ENCODE results near the gene HNRNPLL.

The HNRNPLL gene

DNA sequence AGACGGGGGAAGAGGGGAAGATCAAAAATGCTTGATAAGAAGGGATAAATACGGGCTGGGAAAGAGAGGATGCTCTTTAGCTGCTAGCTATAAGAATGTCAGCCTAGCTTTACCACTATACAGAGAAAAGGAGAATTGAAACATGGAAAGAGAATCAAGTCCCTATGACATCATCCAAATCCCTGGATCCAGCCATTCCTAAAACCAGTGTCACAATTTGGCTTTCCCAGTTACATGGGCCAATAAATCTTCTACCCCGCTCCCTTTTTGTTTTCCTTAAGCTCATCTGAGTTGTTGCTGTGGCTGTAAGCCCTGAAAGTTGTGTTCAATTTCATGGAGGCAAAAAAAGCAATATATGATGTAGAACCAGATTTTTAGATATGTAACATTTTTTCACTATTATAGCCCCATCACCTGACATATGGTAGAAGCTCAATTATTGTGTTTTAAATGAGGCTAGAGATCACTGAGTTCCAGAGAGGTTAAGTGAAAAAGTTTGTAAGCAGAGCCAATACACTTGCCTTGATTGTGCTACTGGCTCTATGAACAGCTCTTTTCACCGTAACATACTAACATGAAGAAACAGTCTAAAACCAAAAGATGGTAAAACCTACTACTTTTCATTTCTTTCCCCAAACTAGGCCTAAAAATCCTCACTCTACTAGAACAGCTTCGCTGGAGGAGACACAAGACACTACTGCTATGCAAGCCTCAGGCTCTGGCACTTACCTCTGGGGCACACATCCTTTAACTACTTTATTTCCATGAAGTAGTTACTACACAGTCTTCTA is 4.3 kb downstream of the HNRNPLL start:
- CTCF ChIA-PET = interaction anchor here (0.5 to 2.5 kb wide), 8 partner anchors 8 to 440 kb away, joined by 3 to 30 read pairs (median 4); no protein-coding TSS in a partner anchor
- peaks cover 25% of the 10 kb centered on the region; the same call in 1 of the 2 replicates for H3K4me1 ChIP-seq (ENCODE audit: control insufficient read depth, insufficient read depth, low read length)
- no peak overlapping the region for H3K4me3 ChIP-seq (ENCODE audit: low read depth, low read length)
- no peaks in the 10 kb centered on the region for H3K9me3 ChIP-seq (ENCODE audit: control insufficient read depth, insufficient read depth, low read depth, low read length)
- POLR2A ChIA-PET = interaction anchor here (0.7 to 2.2 kb wide), 3 partner anchors 67 to 153 kb away, joined by 3 to 22 read pairs (median 3); partner anchors contain the start of genes GALM and SRSF7
- H3K36me3 ChIP-seq (ENCODE audit: control insufficient read depth in 2 of 2, insufficient read depth in 1 of 2, low read length in 2 of 2) = no peaks in the 10 kb centered on the region; a peak in 1 of 3 replicates
- H3K27ac ChIP-seq (ENCODE audit: extremely low read depth, low read depth, low read length) = 0 out of 2 replicates have a peak overlapping the region, but pooled peaks have one; percentile 4
- TF ChIP-seq GLIS1 (tag by site-specific recombination; IDR thresholded peaks at IDR 0.05) = no peak
- TF ChIP-seq ZNF664 (tag by site-specific recombination; IDR thresholded peaks at IDR 0.05) = 0 out of 2 replicates have a peak, but pooled peaks have one; percentile 47
- no peak for TF ChIP-seq GLI2 (tag by site-specific recombination; IDR thresholded peaks at IDR 0.05; ENCODE audit: borderline replicate concordance, low read depth)
- TF ChIP-seq, protein P1, sequence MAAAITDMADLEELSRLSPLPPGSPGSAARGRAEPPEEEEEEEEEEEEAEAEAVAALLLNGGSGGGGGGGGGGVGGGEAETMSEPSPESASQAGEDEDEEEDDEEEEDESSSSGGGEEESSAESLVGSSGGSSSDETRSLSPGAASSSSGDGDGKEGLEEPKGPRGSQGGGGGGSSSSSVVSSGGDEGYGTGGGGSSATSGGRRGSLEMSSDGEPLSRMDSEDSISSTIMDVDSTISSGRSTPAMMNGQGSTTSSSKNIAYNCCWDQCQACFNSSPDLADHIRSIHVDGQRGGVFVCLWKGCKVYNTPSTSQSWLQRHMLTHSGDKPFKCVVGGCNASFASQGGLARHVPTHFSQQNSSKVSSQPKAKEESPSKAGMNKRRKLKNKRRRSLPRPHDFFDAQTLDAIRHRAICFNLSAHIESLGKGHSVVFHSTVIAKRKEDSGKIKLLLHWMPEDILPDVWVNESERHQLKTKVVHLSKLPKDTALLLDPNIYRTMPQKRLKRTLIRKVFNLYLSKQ (tag by site-specific recombination; IDR thresholded peaks at IDR 0.05; ENCODE audit: borderline replicate concordance) = no peak
- TF ChIP-seq ZNF121 (tag by site-specific recombination; IDR thresholded peaks at IDR 0.05) = no peak
- TF ChIP-seq, protein P2, sequence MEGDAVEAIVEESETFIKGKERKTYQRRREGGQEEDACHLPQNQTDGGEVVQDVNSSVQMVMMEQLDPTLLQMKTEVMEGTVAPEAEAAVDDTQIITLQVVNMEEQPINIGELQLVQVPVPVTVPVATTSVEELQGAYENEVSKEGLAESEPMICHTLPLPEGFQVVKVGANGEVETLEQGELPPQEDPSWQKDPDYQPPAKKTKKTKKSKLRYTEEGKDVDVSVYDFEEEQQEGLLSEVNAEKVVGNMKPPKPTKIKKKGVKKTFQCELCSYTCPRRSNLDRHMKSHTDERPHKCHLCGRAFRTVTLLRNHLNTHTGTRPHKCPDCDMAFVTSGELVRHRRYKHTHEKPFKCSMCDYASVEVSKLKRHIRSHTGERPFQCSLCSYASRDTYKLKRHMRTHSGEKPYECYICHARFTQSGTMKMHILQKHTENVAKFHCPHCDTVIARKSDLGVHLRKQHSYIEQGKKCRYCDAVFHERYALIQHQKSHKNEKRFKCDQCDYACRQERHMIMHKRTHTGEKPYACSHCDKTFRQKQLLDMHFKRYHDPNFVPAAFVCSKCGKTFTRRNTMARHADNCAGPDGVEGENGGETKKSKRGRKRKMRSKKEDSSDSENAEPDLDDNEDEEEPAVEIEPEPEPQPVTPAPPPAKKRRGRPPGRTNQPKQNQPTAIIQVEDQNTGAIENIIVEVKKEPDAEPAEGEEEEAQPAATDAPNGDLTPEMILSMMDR (tag by site-specific recombination; IDR thresholded peaks at IDR 0.05) = no peak
- TF ChIP-seq ZBTB21 (tag by site-specific recombination; IDR thresholded peaks at IDR 0.05) = peak; percentile 41; the same call in 1 of the 2 replicates
- 0 out of 2 replicates have a peak, but pooled peaks have one; percentile 32 for TF ChIP-seq ZNF660 (tag by site-specific recombination; IDR thresholded peaks at IDR 0.05)
- TF ChIP-seq, protein P3, sequence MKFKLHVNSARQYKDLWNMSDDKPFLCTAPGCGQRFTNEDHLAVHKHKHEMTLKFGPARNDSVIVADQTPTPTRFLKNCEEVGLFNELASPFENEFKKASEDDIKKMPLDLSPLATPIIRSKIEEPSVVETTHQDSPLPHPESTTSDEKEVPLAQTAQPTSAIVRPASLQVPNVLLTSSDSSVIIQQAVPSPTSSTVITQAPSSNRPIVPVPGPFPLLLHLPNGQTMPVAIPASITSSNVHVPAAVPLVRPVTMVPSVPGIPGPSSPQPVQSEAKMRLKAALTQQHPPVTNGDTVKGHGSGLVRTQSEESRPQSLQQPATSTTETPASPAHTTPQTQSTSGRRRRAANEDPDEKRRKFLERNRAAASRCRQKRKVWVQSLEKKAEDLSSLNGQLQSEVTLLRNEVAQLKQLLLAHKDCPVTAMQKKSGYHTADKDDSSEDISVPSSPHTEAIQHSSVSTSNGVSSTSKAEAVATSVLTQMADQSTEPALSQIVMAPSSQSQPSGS (tag by site-specific recombination; IDR thresholded peaks at IDR 0.05; ENCODE audit: low read depth) = peak; percentile 91
- TF ChIP-seq FEZF1 (tag by site-specific recombination; IDR thresholded peaks at IDR 0.05) = peak; percentile 24; the same call in 1 of the 2 replicates
- TF ChIP-seq ZFHX2 (tag by site-specific recombination; conservative IDR thresholded peaks at IDR 0.05) = no peak
- TF ChIP-seq IKZF3 (tag by site-specific recombination; IDR thresholded peaks at IDR 0.05) = peak; percentile 35; the same call in 1 of the 2 replicates
- TF ChIP-seq, protein P4, sequence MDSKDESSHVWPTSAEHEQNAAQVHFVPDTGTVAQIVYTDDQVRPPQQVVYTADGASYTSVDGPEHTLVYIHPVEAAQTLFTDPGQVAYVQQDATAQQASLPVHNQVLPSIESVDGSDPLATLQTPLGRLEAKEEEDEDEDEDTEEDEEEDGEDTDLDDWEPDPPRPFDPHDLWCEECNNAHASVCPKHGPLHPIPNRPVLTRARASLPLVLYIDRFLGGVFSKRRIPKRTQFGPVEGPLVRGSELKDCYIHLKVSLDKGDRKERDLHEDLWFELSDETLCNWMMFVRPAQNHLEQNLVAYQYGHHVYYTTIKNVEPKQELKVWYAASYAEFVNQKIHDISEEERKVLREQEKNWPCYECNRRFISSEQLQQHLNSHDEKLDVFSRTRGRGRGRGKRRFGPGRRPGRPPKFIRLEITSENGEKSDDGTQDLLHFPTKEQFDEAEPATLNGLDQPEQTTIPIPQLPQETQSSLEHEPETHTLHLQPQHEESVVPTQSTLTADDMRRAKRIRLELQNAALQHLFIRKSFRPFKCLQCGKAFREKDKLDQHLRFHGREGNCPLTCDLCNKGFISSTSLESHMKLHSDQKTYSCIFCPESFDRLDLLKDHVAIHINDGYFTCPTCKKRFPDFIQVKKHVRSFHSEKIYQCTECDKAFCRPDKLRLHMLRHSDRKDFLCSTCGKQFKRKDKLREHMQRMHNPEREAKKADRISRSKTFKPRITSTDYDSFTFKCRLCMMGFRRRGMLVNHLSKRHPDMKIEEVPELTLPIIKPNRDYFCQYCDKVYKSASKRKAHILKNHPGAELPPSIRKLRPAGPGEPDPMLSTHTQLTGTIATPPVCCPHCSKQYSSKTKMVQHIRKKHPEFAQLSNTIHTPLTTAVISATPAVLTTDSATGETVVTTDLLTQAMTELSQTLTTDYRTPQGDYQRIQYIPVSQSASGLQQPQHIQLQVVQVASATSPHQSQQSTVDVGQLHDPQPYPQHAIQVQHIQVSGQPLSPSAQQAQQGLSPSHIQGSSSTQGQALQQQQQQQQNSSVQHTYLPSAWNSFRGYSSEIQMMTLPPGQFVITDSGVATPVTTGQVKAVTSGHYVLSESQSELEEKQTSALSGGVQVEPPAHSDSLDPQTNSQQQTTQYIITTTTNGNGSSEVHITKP (tag by site-specific recombination; IDR thresholded peaks at IDR 0.05) = peak; percentile 74
- peak; percentile 68 for TF ChIP-seq ZNF629 (tag by site-specific recombination; IDR thresholded peaks at IDR 0.05)
- no peak for TF ChIP-seq ZNF473 (tag by site-specific recombination; IDR thresholded peaks at IDR 0.05)
- no peak for TF ChIP-seq SETDB1 (IDR thresholded peaks at IDR 0.05; ENCODE audit: insufficient read length, low read length)
- no peak for TF ChIP-seq ZNF211 (tag by site-specific recombination; IDR thresholded peaks at IDR 0.05; ENCODE audit: low read depth)
- no peak for TF ChIP-seq MYNN (tag by site-specific recombination; IDR thresholded peaks at IDR 0.05; ENCODE audit: borderline replicate concordance)
- TF ChIP-seq SP7 (tag by site-specific recombination; IDR thresholded peaks at IDR 0.05) = 0 out of 2 replicates have a peak, but pooled peaks have one; percentile 29
- TF ChIP-seq, protein P5, sequence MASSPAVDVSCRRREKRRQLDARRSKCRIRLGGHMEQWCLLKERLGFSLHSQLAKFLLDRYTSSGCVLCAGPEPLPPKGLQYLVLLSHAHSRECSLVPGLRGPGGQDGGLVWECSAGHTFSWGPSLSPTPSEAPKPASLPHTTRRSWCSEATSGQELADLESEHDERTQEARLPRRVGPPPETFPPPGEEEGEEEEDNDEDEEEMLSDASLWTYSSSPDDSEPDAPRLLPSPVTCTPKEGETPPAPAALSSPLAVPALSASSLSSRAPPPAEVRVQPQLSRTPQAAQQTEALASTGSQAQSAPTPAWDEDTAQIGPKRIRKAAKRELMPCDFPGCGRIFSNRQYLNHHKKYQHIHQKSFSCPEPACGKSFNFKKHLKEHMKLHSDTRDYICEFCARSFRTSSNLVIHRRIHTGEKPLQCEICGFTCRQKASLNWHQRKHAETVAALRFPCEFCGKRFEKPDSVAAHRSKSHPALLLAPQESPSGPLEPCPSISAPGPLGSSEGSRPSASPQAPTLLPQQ (tag by site-specific recombination; IDR thresholded peaks at IDR 0.05) = no peak

Data from HEK293 (cell line).